Stimulated activated CD4-positive, alpha-beta T cell treated with anti-CD3 and anti-CD28 coated beads, TNF-alpha, amount 100 ng/mL, for 1 hour (primary cell): ENCODE measurements around the gene MTMR2.

Source experiments
- DNase-seq, 3 donors: peaks; one replicate each; pipeline ENCODE4 v3.0.0-alpha.2; 2020; ENCODE audit warnings: low read depth in 3 of 3, low spot score in 1 of 3

Gene MTMR2

DNA sequence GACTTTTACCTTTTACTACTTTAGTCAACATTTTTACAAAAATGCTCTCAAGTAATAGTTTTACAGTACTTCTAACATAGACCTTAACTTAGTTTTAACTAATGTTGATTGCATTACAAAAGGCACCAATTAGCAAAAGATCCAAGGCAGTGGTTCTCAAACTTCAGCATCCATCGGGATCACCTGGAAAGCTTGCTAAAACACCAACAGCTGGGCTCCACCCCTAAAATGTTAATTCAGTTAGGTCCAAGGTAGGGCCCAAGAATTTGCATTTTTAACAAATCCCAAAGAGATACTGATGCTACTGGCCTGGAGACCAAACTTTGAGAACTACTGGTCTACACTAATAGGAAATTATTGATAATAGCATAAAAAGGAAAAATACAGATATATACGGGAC, 5.9 kb downstream of the MTMR2 start:
- no peak for DNase-seq

- no peak for DNase-seq
Measured at GRCh38 chr11:95917193-95918036, 6.5 kb downstream of the MTMR2 start.

GRCh38 chr11:95916049-95916448, 7.9 kb downstream of the MTMR2 start:
- no peak for DNase-seq

GRCh38 chr11:95915051-95915450, 8.9 kb downstream of the MTMR2 start:
- DNase-seq: no peak

DNA sequence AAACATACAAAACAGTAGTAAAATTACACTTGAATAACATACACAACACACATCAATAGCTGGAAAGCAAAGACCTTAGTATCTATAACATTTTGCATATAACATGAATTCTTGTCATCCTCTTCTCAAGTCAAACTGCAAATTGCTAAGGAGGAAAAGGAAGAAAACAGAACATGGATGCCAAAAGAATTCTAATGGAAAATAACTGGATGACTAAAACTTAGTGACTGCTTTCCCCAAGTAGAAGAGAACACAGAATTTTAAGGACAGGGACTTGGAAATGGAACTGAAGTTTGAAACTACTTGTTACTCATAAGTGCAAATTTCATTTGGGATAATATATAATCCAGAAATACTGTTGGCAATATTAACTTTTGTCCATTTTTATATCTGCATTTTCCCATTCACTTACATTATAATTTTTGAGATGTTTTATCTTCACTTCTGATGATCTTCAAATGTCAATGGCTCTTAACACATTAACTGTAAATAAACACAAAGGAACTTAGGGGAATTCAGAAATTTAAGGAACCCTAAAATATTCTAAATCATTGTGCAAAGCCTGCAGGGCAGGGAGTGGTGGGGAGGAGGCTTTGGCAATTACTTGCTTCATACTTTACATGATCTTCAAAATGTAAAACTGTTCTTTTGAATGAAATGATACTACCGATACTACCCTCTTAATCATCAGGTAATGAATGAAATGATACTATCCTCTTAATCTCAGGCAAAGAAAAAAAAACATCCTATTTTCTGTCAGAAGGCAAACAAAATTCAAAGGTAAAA, 9.9 kb downstream of the MTMR2 start:
- no peak for DNase-seq

DNA sequence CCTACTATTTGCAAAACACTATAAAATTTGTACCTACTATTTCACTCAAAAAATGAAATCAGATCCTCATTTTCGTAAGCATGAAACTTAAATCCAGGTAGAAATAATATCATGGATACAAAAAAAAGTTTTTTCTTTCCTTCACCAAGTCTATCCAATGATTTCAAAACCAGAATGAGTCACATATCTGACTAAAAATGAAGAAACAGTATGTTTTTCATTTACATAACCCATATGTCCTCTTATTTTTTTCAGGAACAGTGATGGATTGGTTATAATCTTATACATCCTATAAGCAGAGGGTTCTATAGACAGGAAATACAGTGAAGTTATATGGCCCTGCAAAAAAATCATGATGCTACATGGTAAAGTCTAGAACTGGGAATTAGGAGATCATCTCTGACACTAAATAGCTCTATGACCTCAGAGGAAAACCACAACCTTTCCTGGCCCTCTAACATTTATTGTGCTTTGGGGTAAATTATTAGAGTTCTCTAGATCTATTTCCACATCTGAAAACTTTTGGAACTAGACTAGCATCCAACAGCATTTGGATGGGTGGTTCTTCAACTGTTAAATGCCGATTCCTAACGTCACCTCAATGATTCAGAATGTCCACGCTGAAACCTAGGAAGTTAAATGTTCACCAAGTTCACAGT, 10.9 kb downstream of the MTMR2 start:
- DNase-seq: no peak

GRCh38 chr11:95911369-95911759, 12.5 kb downstream of the MTMR2 start:
- no peak for DNase-seq

DNA sequence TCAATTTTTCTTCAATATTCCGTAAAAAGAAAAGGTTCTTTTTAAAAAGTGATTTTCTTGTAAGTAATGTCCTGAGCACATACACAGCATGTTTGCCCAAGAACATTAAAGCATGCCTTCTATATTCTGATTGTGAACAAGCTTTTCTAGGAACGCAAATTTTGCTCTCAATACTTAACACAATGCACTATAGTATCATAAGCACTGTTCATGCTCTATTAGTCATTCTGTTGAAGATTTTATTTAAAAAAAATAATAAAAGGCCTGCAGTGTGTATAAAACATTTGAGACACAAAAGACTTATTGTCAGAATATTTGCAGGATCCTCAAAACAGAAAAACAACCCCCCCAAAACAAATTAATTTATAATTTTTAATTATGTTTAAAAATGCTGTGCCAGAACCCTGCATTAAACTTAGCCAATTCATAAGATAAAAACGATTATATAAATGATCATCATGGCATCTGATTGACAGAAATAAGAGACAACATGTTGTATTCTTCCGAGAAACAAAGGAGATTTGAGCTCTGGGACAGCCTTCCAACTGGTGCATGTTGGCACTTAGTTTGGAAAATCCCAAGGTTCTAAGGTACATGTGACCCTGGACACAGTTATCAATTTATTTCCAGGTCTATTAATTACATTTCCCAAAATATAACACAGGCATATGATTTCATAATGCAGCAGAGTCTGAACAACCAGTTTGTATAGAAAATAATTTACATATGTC, 13.1 kb downstream of the MTMR2 start:
- DNase-seq: no peak

GRCh38 chr11:95908826-95909225, 15.1 kb downstream of the MTMR2 start:
- no peak for DNase-seq

- DNase-seq: no peak
Measured at GRCh38 chr11:95907476-95907875, 16.4 kb downstream of the MTMR2 start.

DNA sequence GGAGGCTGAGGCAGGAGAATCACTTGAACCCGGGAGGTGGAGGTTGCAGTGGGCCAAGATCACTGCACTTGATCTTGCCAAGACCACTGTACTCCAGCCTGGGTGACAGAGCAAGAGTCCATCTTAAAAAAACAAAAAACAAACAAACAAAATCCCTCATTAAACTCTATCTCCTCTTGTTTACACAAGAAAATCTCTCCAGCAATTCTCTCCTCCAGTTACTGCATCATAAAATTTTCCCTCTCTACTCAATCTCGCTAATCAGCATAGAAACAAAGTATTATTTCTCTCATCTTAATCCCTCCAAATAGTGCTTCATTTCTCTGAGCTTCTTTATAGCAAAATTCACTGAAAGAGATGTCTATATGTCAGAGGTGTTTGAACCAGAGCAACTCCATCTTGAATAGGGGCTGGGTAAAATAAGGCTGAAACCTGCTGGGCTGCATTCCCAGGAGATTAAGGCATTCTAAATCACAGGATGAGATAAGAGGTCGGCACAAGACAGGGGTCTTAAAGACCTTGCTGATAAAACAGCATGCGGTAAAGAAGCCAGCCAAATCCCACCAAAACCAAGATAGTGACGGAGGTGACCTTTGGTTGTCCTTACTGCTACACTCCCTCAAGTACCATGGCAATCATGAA, 19.8 kb downstream of the MTMR2 start:
- no peak for DNase-seq

- DNase-seq: no peak
Measured at GRCh38 chr11:95898782-95899181, 25.1 kb downstream of the MTMR2 start.

DNA sequence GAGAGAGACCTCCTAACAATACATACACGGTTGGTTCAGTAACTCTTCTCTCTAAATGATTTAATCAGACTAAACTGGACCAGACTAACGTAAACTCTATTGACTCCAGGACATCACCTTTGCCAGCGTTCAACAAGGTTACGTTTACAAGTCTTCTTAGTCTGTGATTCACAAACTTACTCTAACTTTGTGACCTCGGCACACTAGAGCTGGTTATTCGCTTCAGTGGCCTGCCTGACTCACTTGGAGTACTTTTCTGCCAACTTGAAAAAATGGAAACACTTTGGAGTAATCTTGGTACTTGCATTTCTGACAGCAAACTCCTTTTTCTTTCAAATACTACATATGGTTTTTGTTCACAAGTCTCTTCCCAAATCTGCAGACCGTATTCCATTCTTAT, 26.2 kb downstream of the MTMR2 start:
- no peak for DNase-seq

- DNase-seq: no peak
Measured at GRCh38 chr11:95895815-95896214, 28.1 kb downstream of the MTMR2 start.

GRCh38 chr11:95892892-95893570, 30.9 kb downstream of the MTMR2 start:
- DNase-seq: no peak

DNA sequence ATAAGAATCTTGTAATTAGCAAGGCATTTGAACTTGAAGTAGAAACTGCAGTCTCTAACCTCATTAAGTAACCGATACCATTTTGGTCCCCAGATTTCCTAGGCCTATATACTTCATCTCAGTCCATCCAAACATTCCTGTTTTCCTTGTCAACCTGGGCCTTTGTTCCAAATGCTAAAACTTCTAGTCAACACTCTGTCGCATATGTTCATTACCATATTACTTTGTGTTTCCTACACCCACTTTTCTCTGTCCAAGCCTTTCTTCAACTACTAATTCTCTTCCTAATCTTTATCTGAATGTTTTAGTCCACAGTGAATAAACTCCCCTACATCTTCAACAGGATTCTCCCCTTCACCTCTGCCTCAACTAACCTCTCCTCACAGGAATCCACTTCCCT, 31.4 kb downstream of the MTMR2 start:
- no peak for DNase-seq

DNA sequence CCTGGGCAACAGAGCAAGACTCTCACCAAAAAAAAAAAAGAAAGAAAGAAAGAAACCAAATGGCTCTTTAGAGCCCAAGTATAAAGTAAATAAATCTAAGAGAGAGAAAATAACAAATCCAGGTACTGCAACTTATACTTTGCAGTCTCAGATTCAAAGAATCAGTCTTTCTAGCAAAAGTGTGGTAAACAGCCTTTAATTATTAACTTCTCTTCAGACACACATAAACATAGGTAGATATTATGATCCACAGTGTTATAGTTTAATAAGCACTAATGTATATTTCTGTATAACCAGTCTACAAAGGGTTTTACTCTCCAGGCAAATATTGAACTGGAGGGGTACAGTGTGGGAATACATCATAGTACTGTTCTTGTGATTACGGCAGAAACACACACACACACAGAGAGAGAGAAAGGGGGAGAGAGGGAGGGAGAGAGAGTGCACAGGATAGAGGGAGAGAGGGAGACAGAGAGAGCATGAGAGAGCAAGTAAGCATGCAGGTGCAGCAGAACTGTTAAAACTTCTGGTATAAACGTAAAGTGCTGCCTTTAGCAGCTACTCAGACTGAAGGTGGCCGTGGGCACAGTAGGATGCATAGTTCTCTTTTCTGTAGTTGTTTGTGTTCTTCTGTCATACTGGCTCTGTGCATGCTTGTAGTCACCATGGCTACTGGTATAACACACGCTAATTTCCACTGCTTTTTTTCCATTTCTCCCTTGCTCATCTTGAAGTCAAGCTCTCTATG, 32.3 kb downstream of the MTMR2 start:
- DNase-seq: no peak

DNA sequence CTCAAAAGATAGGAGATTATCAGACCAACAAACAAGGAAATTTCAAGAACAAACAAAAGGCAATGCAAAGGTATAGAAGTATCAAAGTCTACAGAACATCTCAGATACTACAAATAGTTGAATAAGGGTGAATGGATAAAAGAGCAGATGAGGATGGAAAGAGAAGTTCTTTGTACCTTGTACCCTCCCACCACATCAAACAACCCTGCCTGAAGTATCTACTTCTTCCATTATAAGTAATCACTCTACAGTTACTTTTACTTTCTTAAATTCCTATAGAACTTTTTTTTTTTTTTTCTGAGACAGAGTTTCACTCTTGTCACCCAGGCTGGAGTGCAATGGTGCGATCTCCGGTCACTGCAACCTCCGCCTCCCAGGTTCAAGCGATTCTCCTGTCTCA, 35.1 kb downstream of the MTMR2 start:
- no peak for DNase-seq

GRCh38 chr11:95888439-95888838, 35.5 kb downstream of the MTMR2 start:
- no peak for DNase-seq

- no peak for DNase-seq
Measured at GRCh38 chr11:95886462-95886861, 37.4 kb downstream of the MTMR2 start.
